K562 (cell line): ENCODE results near the gene TNFAIP8L1. TPM values are rescaled to one million over a fixed set of nuclear protein-coding genes. Genes with fewer than 3 reads are reported as not detected.

ENCODE experiments used
- ATAC-seq: fragments of 200-7000 bp; cut with Tn5 transposase; 3 replicates; pipeline ENCODE4 v1.9.1; 2020; ENCODE audit warnings: moderate library complexity
- BruUV-seq: library from RNA; stranded (reverse); fragments of 400-500 nt; replicated peaks from 2 replicates; lab custom pipeline; 2021; lab: Mats Ljungman, UMichigan
- CTCF ChIA-PET: fragments of 300-600 bp; formaldehyde crosslinking; extraction: SDS; loops from one replicate; lab custom pipeline; 2021; ENCODE audit warnings: low intra/inter-chr PET ratio; lab: Yijun Ruan, JAX
- POLR2A ChIA-PET: fragments of 300-600, 350-650 bp; sonication (Branson Sonifier 250); formaldehyde crosslinking; extraction: SDS; loops from one replicate; lab custom pipeline; 2021; ENCODE audit warnings: antibody characterized with exemption, inconsistent platforms; lab: Yijun Ruan, JAX
- DNase-seq, 4 experiments: peaks; one replicate each; pipeline versions ENCODE4 v3.0.0 to v3.0.0-alpha.2; 2011 to 2018; ENCODE audit warnings: low spot score in 3 of 4, mixed read lengths in 3 of 4; ENCODE audit errors: extremely low read depth in 1 of 4
- FAIRE-seq: peaks from 2 replicates; lab custom pipeline; 2011; peaks lifted over from hg19 to GRCh38; lab: Jason Lieb, UNC
- H2AFZ ChIP-seq: 2 replicates; pipeline ENCODE4 v1.6.0; 2011; ENCODE audit warnings: low read depth, low read length, control low read depth, inconsistent platforms
- H3K27ac ChIP-seq: fragments of 200-600 bp; 3 replicates; pipeline ENCODE4 v1.8.0; 2011; ENCODE audit warnings: low read depth, mild to moderate bottlenecking, control low read depth, inconsistent platforms, low read length, moderate library complexity, mixed read lengths; ENCODE audit errors: extremely low read depth
- H3K27me3 ChIP-seq, 2 experiments: fragments of 300-600 bp in 1 of 2; 2 replicates in 1 of 2; 3 replicates in 1 of 2; pipeline versions ENCODE4 v1.6.0 to v1.8.0; 2011; ENCODE audit warnings: inconsistent platforms in 2 of 2, low read length in 2 of 2, mild to moderate bottlenecking in 1 of 2, mixed read lengths in 1 of 2, moderate library complexity in 1 of 2; ENCODE audit not compliant: control insufficient read depth in 2 of 2, insufficient read depth in 2 of 2
- H3K36me3 ChIP-seq: fragments of 300-600 bp; 3 replicates; pipeline ENCODE4 v1.8.0; 2011; ENCODE audit warnings: mild to moderate bottlenecking, low read length, inconsistent platforms; ENCODE audit not compliant: control insufficient read depth, insufficient read depth
- H3K4me1 ChIP-seq, 2 experiments: fragments of 200-600 bp in 1 of 2; replicated peaks in 1 of 2; 2 replicates in 1 of 2; 3 replicates in 1 of 2; pipeline versions ENCODE4 v1.5.1 to v1.8.0; 2011; ENCODE audit warnings: inconsistent platforms in 2 of 2, low read length in 2 of 2, mild to moderate bottlenecking in 1 of 2, mixed read lengths in 1 of 2, moderate library complexity in 1 of 2; ENCODE audit not compliant: control insufficient read depth in 2 of 2, insufficient read depth in 2 of 2
- H3K4me2 ChIP-seq: 2 replicates; pipeline ENCODE4 v1.6.1; 2011; ENCODE audit warnings: low read length, control low read depth, inconsistent platforms, mixed read lengths; ENCODE audit not compliant: insufficient read depth
- H3K4me3 ChIP-seq: fragments of 200-600 bp; sonication (generic), shearing (Covaris generic); 2 replicates; pipeline ENCODE4 v1.5.1; 2016; ENCODE audit warnings: control low read depth, inconsistent platforms
- H3K79me2 ChIP-seq: fragments of 200-600 bp; 3 replicates; pipeline ENCODE4 v1.8.0; 2011; ENCODE audit warnings: low read length, inconsistent platforms; ENCODE audit not compliant: control insufficient read depth, insufficient read depth
- H3K9ac ChIP-seq, 2 experiments: 2 replicates each; pipeline versions ENCODE4 v1.6.0 to v1.6.1; 2011; ENCODE audit warnings: low read depth in 2 of 2, low read length in 2 of 2, control low read depth in 1 of 2, inconsistent platforms in 1 of 2, mild to moderate bottlenecking in 1 of 2, mixed read lengths in 1 of 2; ENCODE audit not compliant: insufficient read depth in 1 of 2
- H3K9me1 ChIP-seq: one replicate; pipeline ENCODE4 v1.6.0; 2011; ENCODE audit warnings: inconsistent platforms, mild to moderate bottlenecking, low read length, moderate library complexity; ENCODE audit not compliant: control insufficient read depth, insufficient read depth
- H3K9me3 ChIP-seq: replicated peaks from 2 replicates; pipeline ENCODE4 v1.5.1; 2011; ENCODE audit warnings: low read depth, low read length, inconsistent platforms; ENCODE audit not compliant: control insufficient read depth, insufficient read depth
- H4K20me1 ChIP-seq: replicated peaks from 2 replicates; pipeline ENCODE4 v1.6.1; 2011; ENCODE audit warnings: low read length, inconsistent platforms, mixed read lengths; ENCODE audit not compliant: control insufficient read depth, insufficient read depth
- BHLHE40 ChIP-seq: IDR thresholded peaks from 2 replicates; pipeline ENCODE4 v1.6.1; 2011; ENCODE audit warnings: low read length, improper control_type of control experiment
- CTBP1 ChIP-seq: fragments of 450-650 bp; IDR thresholded peaks from 2 replicates; pipeline ENCODE4 v1.6.1; 2016; ENCODE audit warnings: borderline replicate concordance
- WGBS: fragments of 100-300 bp; shearing (Covaris generic); methylation state at CpG from one replicate; pipeline ENCODE4 v1.1.6; 2016; ENCODE audit warnings: low coverage, mixed read lengths; ENCODE audit not compliant: insufficient coverage; ENCODE audit errors: missing lambda C conversion rate; 5-methylcytosine and 5-hydroxymethylcytosine counted together
- in situ Hi-C: fragments of 300-500 bp; cut with MboI; formaldehyde crosslinking; loops from 4 replicates; pipeline ENCODE4 v1.15.0; 2018; ENCODE audit warnings: inconsistent platforms, mixed read lengths
- intact Hi-C: fragments of 100-400 bp; cut with micrococcal nuclease; formaldehyde crosslinking; loops from 2 replicates; pipeline ENCODE4 v1.14.2; 2022
- polyA plus RNA-seq, 8 experiments: library from polyadenylated mRNA; depleted of rRNA in 4 of 8; stranded (reverse) in 5 of 8; unstranded in 3 of 8; fragments of >200 nt; fragmentation: Nextera tagmentation in 2 of 8; fragmentation: Illumina TruSeq in 1 of 8; extraction: Ambion mirVana in 2 of 8; extraction: Trizol in 1 of 8; gene quantifications; 2 replicates each; pipeline versions ENCODE4 v1.2.1 to v1.2.3, GENCODE V29; 2011 to 2014; ENCODE audit warnings: inconsistent platforms in 1 of 8, missing spikeins in 1 of 8
- total RNA-seq, 7 experiments: library from RNA; depleted of rRNA in 6 of 7; stranded (reverse); fragments of >200 nt in 6 of 7; fragmentation: Illumina TruSeq in 2 of 7; extraction: Trizol in 2 of 7; gene quantifications; 2 replicates each; pipeline versions ENCODE4 v1.2.1 to v1.2.3, GENCODE V29; 2011 to 2021; ENCODE audit warnings: low replicate concordance in 1 of 7
- TF ChIP-seq, protein P1 (sequence below), 2 experiments: IDR thresholded peaks; 2 replicates each; pipeline ENCODE4 v1.6.1; 2011; ENCODE audit warnings: borderline replicate concordance in 1 of 2, control low read depth in 1 of 2, low read depth in 1 of 2, low read length in 1 of 2, mild to moderate bottlenecking in 1 of 2, mixed read lengths in 1 of 2, moderate library complexity in 1 of 2; ENCODE audit not compliant: insufficient read depth in 1 of 2, insufficient read length in 1 of 2, poor library complexity in 1 of 2, severe bottlenecking in 1 of 2; ENCODE audit errors: extremely low read depth in 1 of 2

TNFAIP8L1 gene
- total and polyA plus RNA-seq, 9 of the 15 experiments (the other 6 are each of a cell fraction or from before 2014, with no cell fraction given) = 0.69 to 9.3 (median 4.9) TPM

GRCh38 chr19:4597278-4597974, 41.9 kb upstream of the TNFAIP8L1 start:
- H3K9me1 ChIP-seq = no peaks in the 10 kb centered on the region
- peak; percentile 74 for ATAC-seq
- ChIA-PET POLR2A (interaction anchor here (0.5 to 1.0 kb wide), 7 partner anchors 10 to 1121 kb away, joined by 3 to 5 read pairs (median 3); partner anchors contain the start of gene MYDGF), CTCF (no interaction called here)
- TF ChIP-seq BHLHE40 (peak; percentile 46; the same call in 1 of the 2 replicates), CTBP1 (0 out of 2 replicates have a peak, but pooled peaks have one; percentile 9)
- TF ChIP-seq, protein P1, sequence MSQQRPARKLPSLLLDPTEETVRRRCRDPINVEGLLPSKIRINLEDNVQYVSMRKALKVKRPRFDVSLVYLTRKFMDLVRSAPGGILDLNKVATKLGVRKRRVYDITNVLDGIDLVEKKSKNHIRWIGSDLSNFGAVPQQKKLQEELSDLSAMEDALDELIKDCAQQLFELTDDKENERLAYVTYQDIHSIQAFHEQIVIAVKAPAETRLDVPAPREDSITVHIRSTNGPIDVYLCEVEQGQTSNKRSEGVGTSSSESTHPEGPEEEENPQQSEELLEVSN (IDR thresholded peaks at IDR 0.05; ENCODE audit: borderline replicate concordance in 1 of 2, extremely low read depth in 1 of 2, insufficient read depth in 1 of 2, insufficient read length in 1 of 2, low read depth in 1 of 2, low read length in 1 of 2, poor library complexity in 1 of 2, severe bottlenecking in 1 of 2) = no peak
- peak in 1 of 4 experiments; percentile 89 for DNase-seq
- H3K4me3 ChIP-seq = peak overlapping the region; percentile 43
- BruUV-seq = no TSS peak
- H3K79me2 ChIP-seq = no peaks in the 10 kb centered on the region
- H3K36me3 ChIP-seq = no peaks in the 10 kb centered on the region
- WGBS = 40% methylated on average over 18 of the region's 27 CpGs
- no peaks in the 10 kb centered on the region for H3K9me3 ChIP-seq
- H4K20me1 ChIP-seq = no peaks in the 10 kb centered on the region
- peak overlapping the region; percentile 77 for H2AFZ ChIP-seq
- in situ Hi-C loops (no loop called here), intact Hi-C loops (no loop called here)
- H3K4me1 ChIP-seq = peaks cover 9 to 19% of the 10 kb centered on the region in 2 experiments; a peak in 4 of 5 replicates
- FAIRE-seq = no peak
- peak overlapping the region in 1 of 2 experiments; percentile 0; a peak in 1 of 4 replicates for H3K9ac ChIP-seq
- no peak overlapping the region for H3K27ac ChIP-seq
- H3K27me3 ChIP-seq = no peaks in the 10 kb centered on the region; a peak in 1 of 5 replicates
- H3K4me2 ChIP-seq = peak overlapping the region; percentile 10; the same call in 1 of the 2 replicates
